Activated CD4-positive, alpha-beta T cell treated with anti-CD3 and anti-CD28 coated beads, Interleukin-2, Interleukin-6, amounts not matched to agents 100 ng/mL and 50 ng/mL, durations not matched to agents 16 hours and 8 hours (primary cell): ENCODE results near the gene NPDC1.
A peak's percentile ranks its signal among the peaks of the same experiment; 100 is the strongest.
"Not testable (repeated sequence)": the region's sequence is repeated elsewhere in the genome, so short reads cannot be mapped to it uniquely, and the experiment has no call there.

Source experiments
- DNase-seq: peaks from one replicate; pipeline ENCODE4 v3.0.0-alpha.2; 2020

Gene NPDC1

DNA sequence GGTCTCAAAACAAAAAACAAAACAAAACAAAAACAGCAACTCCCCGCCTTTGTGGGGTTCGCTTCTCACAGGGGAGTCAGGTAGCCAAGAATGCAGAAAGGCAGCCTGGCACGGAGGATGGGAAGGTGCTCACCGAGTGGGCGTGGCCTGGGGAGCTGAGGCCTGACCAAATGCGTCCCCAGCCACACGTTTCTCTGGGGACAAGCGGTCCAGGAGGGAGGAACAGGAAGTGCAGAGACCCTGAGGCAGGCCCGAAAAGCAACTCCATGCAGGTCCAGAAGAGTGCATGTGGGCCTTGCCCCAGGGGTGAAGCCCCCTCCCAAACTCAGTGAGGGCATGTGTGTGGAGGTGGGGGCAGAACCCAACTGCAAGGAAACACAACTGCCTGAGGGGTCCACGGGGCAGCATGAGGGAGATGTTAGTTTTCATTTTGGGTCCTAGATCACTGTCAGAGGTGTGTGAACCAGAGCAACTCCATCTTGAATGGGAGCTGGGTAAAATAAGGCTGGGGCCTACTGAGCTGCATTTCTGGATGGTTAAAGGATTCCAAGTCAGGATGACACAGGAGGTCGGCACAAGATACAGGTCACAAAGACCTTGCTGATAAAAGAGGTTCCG lies 28.8 kb upstream of the NPDC1 start:
- DNase-seq: no peak

- no peak for DNase-seq
Measured at GRCh38 chr9:137073992-137074399, 28.0 kb upstream of the NPDC1 start.

DNA sequence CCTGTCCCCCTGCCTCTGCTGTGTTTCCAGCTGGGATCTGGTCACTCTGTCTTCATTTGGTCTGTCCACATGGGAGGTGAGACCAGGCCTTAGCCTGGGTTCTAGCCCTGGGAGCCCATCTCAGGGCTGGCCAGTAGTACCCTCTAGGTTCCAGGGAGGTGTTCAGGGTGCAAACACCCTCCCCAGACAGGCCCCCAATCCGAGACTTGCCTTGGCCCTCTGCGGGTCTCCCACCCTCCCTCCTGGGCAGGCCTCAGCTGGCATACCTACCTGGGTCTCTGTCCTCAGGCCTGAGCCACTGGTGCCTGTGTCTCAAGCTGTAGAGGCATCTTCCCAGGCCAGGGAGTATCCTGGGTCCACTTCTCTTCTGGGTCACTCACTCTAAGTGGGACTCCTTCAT lies 25.3 kb upstream of the NPDC1 start:
- DNase-seq: no peak

DNA sequence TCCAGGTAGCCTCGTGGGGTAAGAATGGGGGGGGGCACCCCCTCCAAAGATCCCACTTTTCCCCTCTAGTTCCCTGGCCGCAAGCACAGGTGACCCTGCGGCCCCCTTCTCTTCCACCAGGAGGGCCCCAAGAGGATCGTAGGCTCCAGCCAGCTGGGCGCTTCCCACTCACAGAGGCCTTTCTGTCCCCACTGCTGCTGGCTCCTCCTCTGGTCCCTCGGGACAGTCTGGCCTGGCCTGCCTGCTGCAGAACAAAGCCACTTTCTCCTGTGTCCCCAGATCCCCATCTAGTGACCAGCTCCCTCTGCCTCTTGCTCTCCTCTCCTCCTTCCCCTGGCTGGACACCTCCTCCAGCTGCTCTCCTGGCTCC lies 24.9 kb upstream of the NPDC1 start:
- DNase-seq: no peak

- peak; percentile 91 for DNase-seq
Measured at GRCh38 chr9:137070201-137070905, 24.4 kb upstream of the NPDC1 start, which contains the start of gene SAPCD2. TSS of gene SAPCD2 (minus strand) at chr9:137070557. CDS start at chr9:137070460, 97 bp downstream.

- no peak for DNase-seq
Measured at GRCh38 chr9:137069508-137070091, 23.6 kb upstream of the NPDC1 start.

GRCh38 chr9:137068539-137069507 lies 22.8 kb upstream of the NPDC1 start:
- no peak for DNase-seq

DNA sequence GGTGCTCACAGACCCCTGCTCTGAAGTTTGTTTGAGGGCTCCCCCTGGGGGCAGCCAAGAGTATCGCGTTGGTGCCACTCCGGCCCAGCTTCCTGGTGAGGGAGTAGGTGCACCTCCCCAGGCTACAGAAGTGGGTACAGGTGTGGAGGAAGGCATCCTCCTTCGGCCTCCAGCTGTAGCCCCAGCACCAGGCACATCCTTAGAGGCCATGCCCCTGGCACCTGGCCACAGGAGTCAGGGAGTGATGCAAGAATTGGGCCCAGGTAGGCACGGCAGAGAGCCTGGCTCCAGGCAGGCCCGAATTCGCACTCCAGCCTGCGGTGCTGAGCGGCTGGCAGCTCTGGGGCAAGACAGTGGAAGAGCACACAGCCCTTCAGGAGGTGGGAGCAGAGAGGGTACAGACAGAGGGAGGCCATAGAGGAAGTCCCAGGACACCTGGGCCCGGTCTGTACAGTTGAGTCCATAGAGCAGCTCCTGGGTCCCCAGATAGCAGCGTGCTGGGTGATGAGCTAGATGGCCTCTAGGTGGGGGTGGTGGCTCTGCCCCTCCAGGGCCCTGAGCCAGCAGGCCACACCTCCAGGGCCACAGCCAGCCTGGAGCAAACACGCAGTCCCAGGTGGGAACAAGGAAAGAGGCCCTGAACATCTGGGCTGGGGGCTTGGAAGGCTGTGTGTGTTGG lies 22.0 kb upstream of the NPDC1 start:
- DNase-seq: peak; percentile 94

- DNase-seq: no peak
Measured at GRCh38 chr9:137066096-137066861, 20.3 kb upstream of the NPDC1 start.

- no peak for DNase-seq
Measured at GRCh38 chr9:137065336-137065967, 19.5 kb upstream of the NPDC1 start.

GRCh38 chr9:137064880-137065164 lies 18.8 kb upstream of the NPDC1 start:
- no peak for DNase-seq

- DNase-seq: peak; percentile 79
Measured at GRCh38 chr9:137064027-137064879, 18.3 kb upstream of the NPDC1 start.

DNA sequence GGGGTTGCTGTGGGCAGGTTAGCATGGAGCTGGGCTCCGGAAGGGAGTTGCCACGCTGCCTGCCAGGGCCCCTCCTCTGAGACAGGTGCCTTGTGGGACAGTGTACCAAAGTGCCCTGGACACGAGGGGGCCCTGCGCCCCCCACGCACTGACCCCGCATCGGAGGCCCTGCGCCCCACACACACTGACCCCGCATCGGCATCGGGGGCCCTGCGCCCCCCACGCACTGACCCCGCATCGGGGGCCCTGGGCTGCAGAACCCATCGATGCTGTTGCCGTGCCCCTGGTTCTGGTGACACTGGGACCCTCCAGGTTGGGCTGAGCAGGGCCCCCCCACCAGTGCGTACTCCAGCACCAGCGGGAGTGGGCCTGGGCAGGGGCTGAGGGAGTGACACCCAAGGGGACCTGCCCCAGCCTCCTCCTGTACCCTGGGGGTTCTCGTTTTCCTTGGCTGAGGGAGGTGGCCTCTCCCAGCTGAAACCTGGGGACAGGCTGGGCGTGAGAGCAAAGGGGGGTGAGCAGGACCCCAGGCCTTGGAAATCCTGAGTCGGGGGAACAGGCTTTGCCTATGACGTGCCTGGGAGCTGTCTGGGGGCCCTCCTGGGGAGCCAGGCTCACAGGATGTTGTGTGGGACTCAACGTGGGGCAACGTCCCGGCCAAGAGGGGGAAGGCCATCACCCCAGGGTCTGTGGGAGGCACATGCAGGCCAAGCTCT lies 17.5 kb upstream of the NPDC1 start:
- no peak for DNase-seq

GRCh38 chr9:137062798-137063197 lies 16.8 kb upstream of the NPDC1 start:
- DNase-seq: not testable (repeated sequence)

DNA sequence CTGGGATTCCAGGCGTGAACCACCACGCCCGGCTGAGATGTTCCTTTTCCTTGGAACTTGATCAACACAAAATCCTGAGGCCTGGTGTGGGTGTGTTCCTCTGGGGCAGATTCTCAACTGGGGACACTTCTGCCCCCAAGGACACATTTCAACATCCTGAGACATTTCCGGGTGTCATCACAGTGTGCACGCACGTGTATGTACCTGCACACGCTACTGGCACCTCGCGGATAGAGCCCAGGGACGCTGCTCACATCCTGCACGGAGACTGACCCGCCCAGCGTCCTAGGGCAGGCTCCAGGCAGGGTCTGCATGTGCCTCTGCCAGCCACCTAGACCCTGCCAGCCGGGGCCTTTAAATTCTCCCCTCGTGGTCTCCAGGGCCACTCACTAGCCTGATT lies 16.4 kb upstream of the NPDC1 start:
- DNase-seq: no peak

DNA sequence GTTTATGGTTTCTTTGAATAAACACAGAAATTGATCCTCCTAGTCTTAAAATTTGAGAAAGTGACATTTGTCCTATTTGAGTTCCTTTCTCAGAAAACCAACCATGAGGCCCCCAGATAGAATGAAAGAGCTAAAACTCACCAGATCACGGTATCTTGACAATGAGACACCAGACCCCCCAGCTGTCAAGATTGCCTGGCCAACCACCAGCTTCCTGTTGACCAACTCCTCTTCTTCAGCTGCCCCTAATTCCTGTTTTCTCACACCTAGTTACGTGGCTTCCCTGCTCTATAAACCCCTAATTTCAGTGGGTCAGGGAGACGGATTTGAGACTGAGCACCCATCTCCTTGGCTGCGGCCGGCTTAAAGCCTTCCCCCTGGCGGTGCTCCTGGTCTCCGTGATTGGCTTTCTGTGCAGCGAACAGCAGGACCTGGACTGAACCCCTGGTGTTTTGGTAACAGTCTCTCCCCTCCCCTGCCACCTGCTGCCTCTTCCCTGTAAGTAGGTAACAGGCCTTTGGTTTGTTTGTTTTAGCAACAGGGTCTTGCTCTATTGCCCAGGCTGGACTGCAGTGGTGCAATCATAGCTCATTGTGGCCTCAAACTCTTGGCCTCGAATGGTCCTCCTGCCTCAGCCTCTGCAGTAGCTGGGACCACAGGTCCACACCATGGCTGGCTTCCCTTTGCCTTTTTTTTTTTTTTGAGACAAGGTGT lies 12.7 kb upstream of the NPDC1 start:
- no peak for DNase-seq

- DNase-seq: no peak
Measured at GRCh38 chr9:137057545-137057944, 11.6 kb upstream of the NPDC1 start.

DNA sequence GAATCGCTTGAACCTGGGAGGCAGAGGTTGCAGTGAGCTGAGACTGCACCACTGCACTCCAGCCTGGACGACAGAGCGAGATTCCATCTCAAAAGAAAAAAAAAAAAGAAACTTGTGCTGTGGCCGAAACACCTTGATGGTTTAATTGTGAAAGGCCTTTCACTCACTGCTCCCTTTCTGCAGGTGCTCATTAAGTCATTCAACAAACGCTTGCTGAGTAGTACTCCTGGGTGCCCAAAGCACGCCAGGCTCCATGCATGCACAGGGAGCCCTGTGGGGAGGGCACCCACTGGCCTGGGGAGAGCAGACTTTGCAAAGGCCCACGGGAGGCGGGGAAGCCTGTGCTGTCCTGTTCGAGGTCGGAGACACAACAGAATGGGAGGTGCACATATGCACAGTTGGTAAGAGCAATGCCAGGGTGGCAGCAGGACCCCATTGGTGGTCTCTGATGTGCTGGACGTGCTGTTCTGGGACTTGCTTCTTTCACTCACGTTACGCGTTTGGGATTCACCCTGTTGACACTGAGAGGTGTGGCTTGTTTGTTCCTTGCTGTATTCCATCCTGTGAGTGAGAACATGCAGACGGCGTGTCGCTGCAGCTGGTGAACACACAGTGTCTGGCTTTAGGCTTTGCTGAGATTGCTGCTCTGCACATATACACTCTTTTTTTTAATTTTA lies 10.9 kb upstream of the NPDC1 start:
- DNase-seq: no peak
